ENCODE data around the gene USP44. TPM values are rescaled to one million over a fixed set of nuclear protein-coding genes. Genes with fewer than 3 reads are reported as not detected.

USP44 gene
- total and polyA plus RNA-seq, 4 experiments from 2014 or later, result 1.4 to 5.6 (median 3.8) TPM

DNA sequence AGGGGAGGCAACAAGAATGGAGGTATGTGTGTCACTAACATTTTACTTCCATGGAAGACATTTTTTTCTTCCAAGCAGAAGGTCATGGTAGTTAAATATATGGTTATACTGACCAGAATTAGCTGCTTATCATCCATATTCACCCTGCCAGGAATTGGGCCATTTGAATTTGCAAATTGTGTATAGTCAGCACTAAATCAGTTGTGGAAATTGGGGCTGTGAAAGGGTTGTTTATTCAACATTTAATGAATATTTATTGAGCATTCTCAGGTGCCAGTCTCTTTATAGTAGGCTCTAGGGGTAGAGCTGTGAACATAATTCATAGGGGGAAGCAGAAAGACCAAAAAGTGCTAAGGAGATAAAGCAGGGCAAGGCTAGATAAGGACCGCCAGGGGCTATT lies 39.3 kb downstream of the USP44 start:
- DNase-seq, result no peak
- Histone ChIP-seq H3K4me3 (ENCODE audit: low read length in 2 of 2) (no peak overlapping the region), H3K9me3 (ENCODE audit: control insufficient read depth in 1 of 2, low read length in 2 of 2) (no peaks in the 10 kb centered on the region), H3K4me1 (ENCODE audit: insufficient read depth, low read length) (no peaks in the 10 kb centered on the region), H3K27ac (ENCODE audit: low read depth, low read length) (no peak overlapping the region), H3K27me3 (ENCODE audit: insufficient read depth, low read length) (no peaks in the 10 kb centered on the region), H3K36me3 (ENCODE audit: insufficient read depth, low read length) (peaks cover 46% of the 10 kb centered on the region)
- ChIA-PET CTCF (ENCODE audit: partially characterized antibody) (interaction anchor here (1.3 kb wide), 1 partner anchor 395 kb away, joined by 3 read pairs; no protein-coding TSS in a partner anchor), POLR2A (ENCODE audit: partially characterized antibody) (no interaction called here)
- Mint-ChIP-seq H3K9me3 (no peaks in the 10 kb centered on the region), H3K27ac (peak overlapping the region in 1 of 7 donors; percentile 44), H3K36me3 (peaks cover 57 to 78% of the 10 kb centered on the region in 2 donors), H3K27me3 (no peaks in the 10 kb centered on the region), H3K4me1 (peaks cover 0 to 4% (median 3%) of the 10 kb centered on the region in 4 donors), H3K4me3 (no peak overlapping the region)
- intact Hi-C loops (cut with micrococcal nuclease), result no loop called here

DNA sequence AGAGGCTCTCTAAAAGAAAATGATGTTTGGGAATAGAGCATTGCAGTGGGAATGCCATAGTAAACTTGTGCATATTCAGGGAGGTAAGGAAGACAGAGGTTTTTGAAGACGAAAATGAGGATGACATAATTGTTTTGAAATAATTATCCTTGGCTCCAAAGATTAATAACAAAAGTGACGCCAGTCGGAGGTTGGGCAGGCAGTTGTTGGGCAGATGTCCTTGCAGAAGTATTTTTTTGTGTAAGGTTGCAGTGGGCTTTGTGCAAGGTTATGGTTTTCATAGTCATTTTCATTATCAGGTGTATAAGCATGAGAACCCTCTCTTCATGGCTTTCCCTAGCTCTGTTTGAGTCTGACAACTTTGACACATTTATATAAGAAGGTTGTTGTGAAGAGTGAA lies 42.0 kb downstream of the USP44 start:
- H3K36me3 ChIP-seq (ENCODE audit: insufficient read depth, low read length), result peaks cover 53% of the 10 kb centered on the region
- Mint-ChIP-seq H3K27me3 (no peaks in the 10 kb centered on the region), H3K4me1 (peaks cover 0 to 6% (median 3%) of the 10 kb centered on the region in 4 donors), H3K36me3 (peaks cover 65 to 77% of the 10 kb centered on the region in 2 donors), H3K9me3 (no peaks in the 10 kb centered on the region), H3K4me3 (no peak overlapping the region), H3K27ac (peak overlapping the region in 1 of 7 donors; percentile 43)
- DNase-seq, result no peak
- no peak overlapping the region for H3K27ac ChIP-seq (ENCODE audit: low read depth, low read length)
- no peaks in the 10 kb centered on the region for H3K27me3 ChIP-seq (ENCODE audit: insufficient read depth, low read length)
- H3K4me1 ChIP-seq (ENCODE audit: insufficient read depth, low read length), result no peaks in the 10 kb centered on the region
- ChIA-PET CTCF (ENCODE audit: partially characterized antibody) (interaction anchor here (0.7 to 1.2 kb wide), 2 partner anchors 25 to 368 kb away, joined by 3 to 5 read pairs; no protein-coding TSS in a partner anchor), POLR2A (ENCODE audit: partially characterized antibody) (interaction anchor here (0.5 kb wide), 1 partner anchor 292 kb away, joined by 3 read pairs; the partner anchor contains the start of gene FGD6)
- intact Hi-C loops (cut with micrococcal nuclease), result no loop called here
- H3K9me3 ChIP-seq (ENCODE audit: control insufficient read depth in 1 of 2, low read length in 2 of 2), result no peaks in the 10 kb centered on the region
- H3K4me3 ChIP-seq (ENCODE audit: low read length in 2 of 2), result no peak overlapping the region

DNA sequence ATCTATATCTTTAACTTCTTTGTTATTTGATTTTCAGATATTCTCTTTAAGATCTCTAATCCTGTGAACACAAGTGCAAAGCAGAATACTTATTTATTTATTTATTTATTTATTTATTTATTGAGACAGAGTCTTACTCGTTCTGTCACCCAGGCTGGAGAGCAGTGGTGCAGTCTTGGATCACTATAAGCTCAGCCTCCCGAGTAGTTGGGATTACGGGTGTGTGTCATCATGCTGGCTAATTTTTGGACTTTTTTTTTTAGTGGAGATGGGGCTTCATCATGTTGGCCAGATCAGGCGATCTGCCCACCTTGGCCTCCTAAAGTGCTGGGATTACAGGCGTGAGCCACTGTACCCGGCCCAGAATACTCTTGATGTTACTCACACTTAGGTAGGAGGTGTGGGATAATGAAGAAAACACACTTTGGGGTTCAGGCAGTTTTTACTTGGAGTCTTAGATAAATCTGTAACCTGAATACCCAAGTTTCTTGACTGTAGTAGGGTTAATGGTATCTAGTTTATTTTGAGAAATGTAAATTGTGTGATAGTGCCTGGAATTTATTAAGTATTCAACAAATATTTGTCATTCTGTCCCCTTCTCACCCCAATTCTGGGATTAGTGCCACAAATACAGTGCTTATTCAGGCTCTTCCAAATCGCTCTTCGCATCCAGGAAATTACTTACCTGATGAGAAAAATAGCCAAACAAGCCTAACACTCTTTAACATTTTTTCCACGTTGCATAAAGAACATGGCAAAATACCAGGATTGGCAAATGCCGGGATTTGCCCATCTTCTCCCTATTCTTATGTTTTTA lies 44.4 kb downstream of the USP44 start:
- intact Hi-C loops (cut with micrococcal nuclease), result no loop called here
- peaks cover 47% of the 10 kb centered on the region for H3K36me3 ChIP-seq (ENCODE audit: insufficient read depth, low read length)
- H3K9me3 Mint-ChIP-seq, result no peaks in the 10 kb centered on the region
- no peaks in the 10 kb centered on the region for H3K27me3 ChIP-seq (ENCODE audit: insufficient read depth, low read length)
- no peaks in the 10 kb centered on the region for H3K9me3 ChIP-seq (ENCODE audit: control insufficient read depth in 1 of 2, low read length in 2 of 2)
- peaks cover 6 to 10% (median 7%) of the 10 kb centered on the region in 4 donors for H3K4me1 Mint-ChIP-seq
- H3K4me1 ChIP-seq (ENCODE audit: insufficient read depth, low read length), result no peaks in the 10 kb centered on the region
- CTCF ChIA-PET (ENCODE audit: partially characterized antibody), result interaction anchor here (1.5 kb wide), 1 partner anchor 27 kb away, joined by 8 read pairs; no protein-coding TSS in a partner anchor
- POLR2A ChIA-PET (ENCODE audit: partially characterized antibody), result no interaction called here
- no peak overlapping the region for H3K4me3 ChIP-seq (ENCODE audit: low read length in 2 of 2)
- no peaks in the 10 kb centered on the region for H3K27me3 Mint-ChIP-seq
- no peak overlapping the region for H3K4me3 Mint-ChIP-seq
- DNase-seq, result no peak
- peaks cover 65 to 77% of the 10 kb centered on the region in 2 donors for H3K36me3 Mint-ChIP-seq
- no peak overlapping the region for H3K27ac ChIP-seq (ENCODE audit: low read depth, low read length)
- H3K27ac Mint-ChIP-seq, result peak overlapping the region in 2 of 7 donors; percentile 51 to 70

DNA sequence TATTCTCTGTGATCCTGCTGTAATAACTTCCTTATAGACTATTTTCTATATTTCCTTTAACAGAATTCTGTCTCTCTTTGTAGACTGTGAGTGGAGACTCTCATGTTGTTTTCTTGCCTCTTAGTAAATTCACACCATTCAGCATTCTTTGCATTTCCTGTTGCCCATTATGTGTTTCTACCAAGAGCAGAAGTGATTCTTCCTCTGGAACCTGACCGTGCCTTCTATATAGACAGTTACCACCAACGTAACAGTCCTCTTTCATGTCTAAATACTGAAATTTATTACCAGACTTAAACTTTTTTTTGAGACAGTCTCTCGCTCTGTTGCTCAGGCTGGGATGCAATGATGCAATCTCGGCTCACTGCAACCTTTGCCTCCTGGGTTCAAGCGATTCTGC lies 46.2 kb downstream of the USP44 start:
- Histone ChIP-seq H3K27me3 (ENCODE audit: insufficient read depth, low read length) (no peaks in the 10 kb centered on the region), H3K4me1 (ENCODE audit: insufficient read depth, low read length) (no peaks in the 10 kb centered on the region), H3K36me3 (ENCODE audit: insufficient read depth, low read length) (peaks cover 38% of the 10 kb centered on the region), H3K27ac (ENCODE audit: low read depth, low read length) (no peak overlapping the region), H3K4me3 (ENCODE audit: low read length in 2 of 2) (no peak overlapping the region), H3K9me3 (ENCODE audit: control insufficient read depth in 1 of 2, low read length in 2 of 2) (no peaks in the 10 kb centered on the region)
- Mint-ChIP-seq H3K27me3 (no peaks in the 10 kb centered on the region), H3K36me3 (peaks cover 65 to 71% of the 10 kb centered on the region in 2 donors), H3K9me3 (no peaks in the 10 kb centered on the region), H3K27ac (peak overlapping the region in 1 of 7 donors; percentile 26), H3K4me1 (peaks cover 10 to 14% (median 12%) of the 10 kb centered on the region in 4 donors), H3K4me3 (no peak overlapping the region)
- intact Hi-C loops (cut with micrococcal nuclease), result no loop called here
- ChIA-PET CTCF (ENCODE audit: partially characterized antibody) (no interaction called here), POLR2A (ENCODE audit: partially characterized antibody) (interaction anchor here (1.4 kb wide), 1 partner anchor 31 kb away, joined by 6 read pairs; the partner anchor contains the start of gene METAP2)
- no peak for DNase-seq

DNA sequence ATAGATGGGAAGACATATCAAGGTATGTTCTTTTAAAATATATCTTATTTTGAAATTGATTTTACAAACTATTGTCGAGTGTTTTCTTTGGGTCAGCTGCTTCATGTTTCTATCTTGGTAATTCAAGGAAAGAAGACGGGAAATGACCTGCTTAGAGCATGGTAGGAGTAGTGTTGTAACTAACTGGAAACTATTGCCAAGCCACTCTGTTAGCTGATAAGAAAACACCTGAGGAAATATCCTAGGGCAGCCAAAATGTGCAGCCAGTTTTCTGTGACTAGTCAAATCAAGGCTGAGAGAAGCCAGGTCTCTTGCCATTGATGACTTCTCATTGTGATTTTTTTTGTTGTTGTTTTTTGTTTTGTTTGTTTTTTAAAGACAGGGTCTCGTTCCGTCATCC lies 47.1 kb downstream of the USP44 start:
- H3K4me1 ChIP-seq (ENCODE audit: insufficient read depth, low read length), result no peaks in the 10 kb centered on the region
- intact Hi-C loops (cut with micrococcal nuclease), result no loop called here
- H3K36me3 ChIP-seq (ENCODE audit: insufficient read depth, low read length), result peaks cover 42% of the 10 kb centered on the region
- H3K27ac ChIP-seq (ENCODE audit: low read depth, low read length), result no peak overlapping the region
- CTCF ChIA-PET (ENCODE audit: partially characterized antibody), result no interaction called here
- H3K9me3 ChIP-seq (ENCODE audit: control insufficient read depth in 1 of 2, low read length in 2 of 2), result no peaks in the 10 kb centered on the region
- H3K27me3 Mint-ChIP-seq, result no peaks in the 10 kb centered on the region
- H3K27me3 ChIP-seq (ENCODE audit: insufficient read depth, low read length), result no peaks in the 10 kb centered on the region
- H3K4me3 Mint-ChIP-seq, result no peak overlapping the region
- H3K4me3 ChIP-seq (ENCODE audit: low read length in 2 of 2), result no peak overlapping the region
- no peak overlapping the region for H3K27ac Mint-ChIP-seq
- H3K9me3 Mint-ChIP-seq, result no peaks in the 10 kb centered on the region
- no peak for DNase-seq
- peaks cover 68 to 73% of the 10 kb centered on the region in 2 donors for H3K36me3 Mint-ChIP-seq
- POLR2A ChIA-PET (ENCODE audit: partially characterized antibody), result interaction anchor here (1.4 kb wide), 1 partner anchor 30 kb away, joined by 6 read pairs; the partner anchor contains the start of gene METAP2
- H3K4me1 Mint-ChIP-seq, result peaks cover 12 to 20% (median 16%) of the 10 kb centered on the region in 4 donors

DNA sequence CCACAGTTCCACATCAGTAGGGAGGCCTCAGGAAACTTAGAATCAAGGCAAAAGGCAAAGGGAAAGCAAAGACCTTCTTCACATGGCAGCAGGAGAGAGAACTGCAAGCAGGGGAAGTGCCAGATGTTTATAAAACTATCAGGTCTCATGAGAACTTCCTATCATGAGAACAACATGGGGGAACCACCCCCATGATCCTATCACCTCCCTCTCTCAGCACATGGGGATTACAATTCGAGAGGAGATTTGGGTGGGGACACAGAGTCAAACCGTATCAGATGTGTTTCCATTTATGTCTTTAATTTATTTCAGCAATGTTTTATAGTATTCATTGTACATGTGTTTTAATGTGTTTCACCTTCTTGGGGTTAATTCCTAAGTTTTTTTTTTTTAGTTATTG lies 51.5 kb downstream of the USP44 start:
- no peak for DNase-seq
- POLR2A ChIA-PET (ENCODE audit: partially characterized antibody), result no interaction called here
- Histone ChIP-seq H3K9me3 (ENCODE audit: control insufficient read depth in 1 of 2, low read length in 2 of 2) (no peaks in the 10 kb centered on the region), H3K27me3 (ENCODE audit: insufficient read depth, low read length) (no peaks in the 10 kb centered on the region), H3K27ac (ENCODE audit: low read depth, low read length) (no peak overlapping the region), H3K4me3 (ENCODE audit: low read length in 2 of 2) (no peak overlapping the region), H3K36me3 (ENCODE audit: insufficient read depth, low read length) (peaks cover 53% of the 10 kb centered on the region), H3K4me1 (ENCODE audit: insufficient read depth, low read length) (no peaks in the 10 kb centered on the region)
- peaks cover 11 to 28% (median 15%) of the 10 kb centered on the region in 4 donors for H3K4me1 Mint-ChIP-seq
- no peak overlapping the region for H3K4me3 Mint-ChIP-seq
- peaks cover 68 to 77% of the 10 kb centered on the region in 2 donors for H3K36me3 Mint-ChIP-seq
- H3K27me3 Mint-ChIP-seq, result no peaks in the 10 kb centered on the region
- intact Hi-C loops (cut with micrococcal nuclease), result no loop called here
- peak overlapping the region in 1 of 7 donors; percentile 13 for H3K27ac Mint-ChIP-seq
- CTCF ChIA-PET (ENCODE audit: partially characterized antibody), result no interaction called here
- H3K9me3 Mint-ChIP-seq, result no peaks in the 10 kb centered on the region

DNA sequence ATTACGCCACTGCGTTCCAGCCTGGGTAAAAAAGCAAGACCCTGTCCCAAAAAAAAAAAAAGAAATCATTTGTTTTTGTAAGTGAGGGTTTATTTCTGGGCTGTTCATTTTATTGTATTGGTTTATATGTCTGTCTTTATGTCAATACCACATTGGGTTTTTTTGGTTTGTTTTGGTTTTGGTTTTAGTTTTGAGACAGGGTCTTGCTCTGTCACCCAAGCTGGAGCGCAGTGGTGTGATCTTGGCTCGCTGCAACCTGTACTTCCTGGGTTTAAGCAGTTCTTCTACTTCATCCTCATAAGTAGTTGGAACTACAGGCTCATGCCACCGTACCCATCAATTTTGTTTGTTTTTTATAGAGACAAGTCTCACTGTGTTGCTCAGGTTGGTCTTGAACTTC lies 52.3 kb downstream of the USP44 start:
- Mint-ChIP-seq H3K4me1 (peaks cover 11 to 28% (median 15%) of the 10 kb centered on the region in 4 donors), H3K4me3 (no peak overlapping the region), H3K36me3 (peaks cover 64 to 76% of the 10 kb centered on the region in 2 donors), H3K9me3 (no peaks in the 10 kb centered on the region), H3K27ac (peak overlapping the region in 1 of 7 donors; percentile 37), H3K27me3 (no peaks in the 10 kb centered on the region)
- H3K27me3 ChIP-seq (ENCODE audit: insufficient read depth, low read length), result no peaks in the 10 kb centered on the region
- CTCF ChIA-PET (ENCODE audit: partially characterized antibody), result interaction anchor here (1.2 kb wide), 1 partner anchor 34 kb away, joined by 3 read pairs; no protein-coding TSS in a partner anchor
- H3K9me3 ChIP-seq (ENCODE audit: control insufficient read depth in 1 of 2, low read length in 2 of 2), result no peaks in the 10 kb centered on the region
- H3K4me1 ChIP-seq (ENCODE audit: insufficient read depth, low read length), result no peaks in the 10 kb centered on the region
- peaks cover 52% of the 10 kb centered on the region for H3K36me3 ChIP-seq (ENCODE audit: insufficient read depth, low read length)
- intact Hi-C loops (cut with micrococcal nuclease), result no loop called here
- POLR2A ChIA-PET (ENCODE audit: partially characterized antibody), result no interaction called here
- no peak overlapping the region for H3K4me3 ChIP-seq (ENCODE audit: low read length in 2 of 2)
- no peak for DNase-seq
- H3K27ac ChIP-seq (ENCODE audit: low read depth, low read length), result no peak overlapping the region

All from CD4-positive, alpha-beta memory T cell (primary cell).